Thoracic aorta (tissue), 2 donors: Measurements from ENCODE around the gene QPCTL. TPM values are rescaled to one million over a fixed set of nuclear protein-coding genes. Genes with fewer than 3 reads are reported as not detected.

Experiments
- ATAC-seq: fragments of 150-250 bp; one replicate; pipeline ENCODE4 v1.8.0; 2017; ENCODE audit warnings: low read depth; ENCODE audit not compliant: insufficient number of reproducible peaks, low FRiP score
- DNase-seq: peaks from one replicate; pipeline ENCODE4 v3.0.0-alpha.2; 2020; ENCODE audit warnings: low spot score
- H3K27ac ChIP-seq, 2 donors: fragments of 200-600 bp; sonication (generic); 1 replicate in 1 of 2; 2 replicates in 1 of 2; pipeline ENCODE4 v1.5.1; 2016; ENCODE audit warnings: mild to moderate bottlenecking in 2 of 2, moderate library complexity in 2 of 2
- H3K27me3 ChIP-seq: fragments of 200-600 bp; sonication (generic); replicated peaks from 2 replicates; pipeline ENCODE4 v1.6.0; 2016; ENCODE audit warnings: mild to moderate bottlenecking; ENCODE audit not compliant: insufficient read depth
- H3K36me3 ChIP-seq: fragments of 200-600 bp; sonication (generic); one replicate; pipeline ENCODE4 v1.5.1; 2016
- H3K4me1 ChIP-seq, 2 donors: fragments of 200-600 bp; sonication (generic); 1 replicate in 1 of 2; 2 replicates in 1 of 2; pipeline versions ENCODE4 v1.5.1 to v1.6.0; 2016; ENCODE audit warnings: low read depth in 2 of 2, mild to moderate bottlenecking in 1 of 2; ENCODE audit not compliant: control insufficient read depth in 1 of 2
- H3K4me3 ChIP-seq: fragments of 200-600 bp; sonication (generic); 2 replicates; pipeline ENCODE4 v1.5.1; 2016; ENCODE audit warnings: mild to moderate bottlenecking
- H3K9me3 ChIP-seq: fragments of 200-600 bp; sonication (generic); 2 replicates; pipeline ENCODE4 v1.5.1; 2016
- CTCF ChIP-seq: fragments of 200-600 bp; sonication (generic); IDR thresholded peaks from one replicate; pipeline ENCODE4 v1.5.1; 2019; ENCODE audit warnings: antibody characterized with exemption
- total RNA-seq, 2 donors: library from RNA; depleted of rRNA; stranded (reverse); fragments of >200 nt; gene quantifications; one replicate each; pipeline versions ENCODE4 v1.1.0 to v1.2.3, GENCODE V29; 2016

The QPCTL gene
- total RNA-seq, 2 donors from 2014 or later, result 4.6 to 8.8 TPM

- Histone ChIP-seq H3K36me3 (no peaks in the 10 kb centered on the region), H3K9me3 (no peaks in the 10 kb centered on the region), H3K4me1 (no peaks in the 10 kb centered on the region), H3K4me3 (no peak overlapping the region), H3K27me3 (no peaks in the 10 kb centered on the region), H3K27ac (no peak overlapping the region)
- ATAC-seq (no peak), DNase-seq (no peak)
- no peak for TF ChIP-seq CTCF
Measured at GRCh38 chr19:45753548-45753947, 61.1 kb downstream of the QPCTL start.

Other genes starting within 250 kb of the QPCTL start
- 100 to 1,000 TPM; 126 to 587 TPM for gene FOSB, start 224.7 kb upstream of the QPCTL start, total RNA-seq
- 10 to 100 TPM; 16.0 to 22.6 TPM for gene RTN2, start 195.6 kb upstream of the QPCTL start, total RNA-seq
- gene PPM1N, start 194.2 kb upstream of the QPCTL start, total RNA-seq, result 1 to 10 TPM; 3.5 to 6.6 TPM
- gene VASP, start 185.2 kb upstream of the QPCTL start, total RNA-seq, result 100 to 1,000 TPM; 208 to 287 TPM
- gene OPA3, start 107.9 kb upstream of the QPCTL start, total RNA-seq, result 10 to 100 TPM in 1 of 2 donors, 1 to 10 TPM in 1; 8.4 to 13.1 TPM
- gene GPR4, start 90.5 kb upstream of the QPCTL start, total RNA-seq, result 1 to 10 TPM; 5.1 to 6.6 TPM
- gene EML2, start 53.3 kb upstream of the QPCTL start, total RNA-seq, result 10 to 100 TPM; 21.7 to 34.8 TPM
- under 1 TPM in 1 of 2 donors, not detected in 1; 0.14 TPM for gene GIPR, start 24.4 kb upstream of the QPCTL start, total RNA-seq
- gene SNRPD2, start 713 bp upstream of the QPCTL start, total RNA-seq, result 10 to 100 TPM; 65.7 to 70.1 TPM
- 10 to 100 TPM in 1 of 2 donors, 1 to 10 TPM in 1; 9.9 to 15.0 TPM for gene FBXO46, start 38.2 kb downstream of the QPCTL start, total RNA-seq
- gene MEIOSIN, start 40.8 kb downstream of the QPCTL start, total RNA-seq, result not detected
- gene SIX5, start 76.6 kb downstream of the QPCTL start, total RNA-seq, result 10 to 100 TPM; 15.0 to 29.9 TPM
- gene DMPK, start 89.8 kb downstream of the QPCTL start, total RNA-seq, result 100 to 1,000 TPM; 212 to 227 TPM
- 10 to 100 TPM; 79.1 to 91.1 TPM for gene DMWD, start 100.2 kb downstream of the QPCTL start, total RNA-seq
- not detected for gene RSPH6A, start 122.6 kb downstream of the QPCTL start, total RNA-seq
- gene SYMPK, start 170.5 kb downstream of the QPCTL start, total RNA-seq, result 10 to 100 TPM; 48.8 to 84.7 TPM
- not detected for gene FOXA3, start 171.7 kb downstream of the QPCTL start, total RNA-seq
- 10 to 100 TPM; 25.0 to 25.5 TPM for gene IRF2BP1, start 193.5 kb downstream of the QPCTL start, total RNA-seq
- 1 to 10 TPM; 6.1 to 8.8 TPM for gene MYPOP, start 209.9 kb downstream of the QPCTL start, total RNA-seq
- gene NANOS2, start 222.1 kb downstream of the QPCTL start, total RNA-seq, result not detected